ENCODE measurements around the gene ANO2. TPM values are rescaled to one million over a fixed set of nuclear protein-coding genes. Genes with fewer than 3 reads are reported as not detected.

Gene ANO2
- total and polyA plus RNA-seq, 2 experiments from 2014 or later = 2.3 to 4.6 TPM

DNA sequence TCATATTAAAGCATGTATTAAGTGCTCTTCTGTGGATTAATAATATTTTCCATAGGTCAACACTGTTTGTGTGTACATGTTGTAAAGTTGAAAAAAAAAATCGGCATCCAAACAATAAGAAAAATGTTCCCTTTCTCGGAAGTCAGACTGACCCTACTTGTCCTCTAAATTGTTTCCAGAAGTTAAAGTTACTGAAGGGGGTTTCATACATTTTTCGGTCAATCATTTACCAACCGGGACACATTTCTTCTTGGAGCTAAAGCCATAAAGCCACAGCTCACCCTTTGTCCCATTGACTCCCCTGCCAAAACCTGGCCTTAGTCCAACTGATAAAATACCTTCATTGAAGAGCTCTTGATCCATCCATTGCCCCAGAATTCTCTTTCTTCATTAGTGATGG, 230.0 kb downstream of the ANO2 start:
- Mint-ChIP-seq H3K27me3 (ENCODE audit: insufficient read depth, low read depth, poor library complexity) (no peaks in the 10 kb centered on the region), H3K4me1 (peaks cover 2% of the 10 kb centered on the region; the same call in 2 of the 3 replicates)

More for the DNA sequence above, 230.0 kb downstream of the ANO2 start:
- Histone ChIP-seq H3K4me1 (ENCODE audit: insufficient read depth) (no peaks in the 10 kb centered on the region), H3F3A (replicated peaks; ENCODE audit: low read depth) (no peaks in the 10 kb centered on the region), H3K4me3 (no peak overlapping the region), H2AFZ (no peak overlapping the region), H3K4me2 (no peak overlapping the region), H3K9me2 (ENCODE audit: insufficient read depth) (no peaks in the 10 kb centered on the region), H3K27ac (ENCODE audit: low read depth) (no peak overlapping the region), H4K20me1 (replicated peaks; ENCODE audit: insufficient read depth) (no peaks in the 10 kb centered on the region), H3K36me3 (ENCODE audit: insufficient read depth) (no peaks in the 10 kb centered on the region), H3K79me2 (replicated peaks; ENCODE audit: insufficient read depth) (no peaks in the 10 kb centered on the region), H3K27me3 (ENCODE audit: insufficient read depth) (no peaks in the 10 kb centered on the region)
- Mint-ChIP-seq H3K4me3 (no peak overlapping the region), H3K9me3 (no peaks in the 10 kb centered on the region; the same call in 2 of the 3 replicates), H3K27ac (no peak overlapping the region), H3K36me3 (ENCODE audit: low read depth) (no peaks in the 10 kb centered on the region)
- TF ChIP-seq, protein P1, sequence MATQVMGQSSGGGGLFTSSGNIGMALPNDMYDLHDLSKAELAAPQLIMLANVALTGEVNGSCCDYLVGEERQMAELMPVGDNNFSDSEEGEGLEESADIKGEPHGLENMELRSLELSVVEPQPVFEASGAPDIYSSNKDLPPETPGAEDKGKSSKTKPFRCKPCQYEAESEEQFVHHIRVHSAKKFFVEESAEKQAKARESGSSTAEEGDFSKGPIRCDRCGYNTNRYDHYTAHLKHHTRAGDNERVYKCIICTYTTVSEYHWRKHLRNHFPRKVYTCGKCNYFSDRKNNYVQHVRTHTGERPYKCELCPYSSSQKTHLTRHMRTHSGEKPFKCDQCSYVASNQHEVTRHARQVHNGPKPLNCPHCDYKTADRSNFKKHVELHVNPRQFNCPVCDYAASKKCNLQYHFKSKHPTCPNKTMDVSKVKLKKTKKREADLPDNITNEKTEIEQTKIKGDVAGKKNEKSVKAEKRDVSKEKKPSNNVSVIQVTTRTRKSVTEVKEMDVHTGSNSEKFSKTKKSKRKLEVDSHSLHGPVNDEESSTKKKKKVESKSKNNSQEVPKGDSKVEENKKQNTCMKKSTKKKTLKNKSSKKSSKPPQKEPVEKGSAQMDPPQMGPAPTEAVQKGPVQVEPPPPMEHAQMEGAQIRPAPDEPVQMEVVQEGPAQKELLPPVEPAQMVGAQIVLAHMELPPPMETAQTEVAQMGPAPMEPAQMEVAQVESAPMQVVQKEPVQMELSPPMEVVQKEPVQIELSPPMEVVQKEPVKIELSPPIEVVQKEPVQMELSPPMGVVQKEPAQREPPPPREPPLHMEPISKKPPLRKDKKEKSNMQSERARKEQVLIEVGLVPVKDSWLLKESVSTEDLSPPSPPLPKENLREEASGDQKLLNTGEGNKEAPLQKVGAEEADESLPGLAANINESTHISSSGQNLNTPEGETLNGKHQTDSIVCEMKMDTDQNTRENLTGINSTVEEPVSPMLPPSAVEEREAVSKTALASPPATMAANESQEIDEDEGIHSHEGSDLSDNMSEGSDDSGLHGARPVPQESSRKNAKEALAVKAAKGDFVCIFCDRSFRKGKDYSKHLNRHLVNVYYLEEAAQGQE (IDR thresholded peaks at IDR 0.05; ENCODE audit: unreplicated experiment) = no peak
- TF ChIP-seq NANOG (IDR thresholded peaks at IDR 0.05; ENCODE audit: borderline replicate concordance) (no peak), CREB1 (CRISPR knock-in tag; IDR thresholded peaks at IDR 0.05; ENCODE audit: low read depth) (no peak), STAT1 (IDR thresholded peaks at IDR 0.05; ENCODE audit: unreplicated experiment) (no peak), ZNF331 (CRISPR knock-in tag; IDR thresholded peaks at IDR 0.05; ENCODE audit: low read depth) (no peak), POLR2AphosphoS5 (IDR thresholded peaks at IDR 0.05; ENCODE audit: low read depth) (no peak), JUNB (IDR thresholded peaks at IDR 0.05; ENCODE audit: unreplicated experiment) (no peak), EZH2phosphoT487 (IDR thresholded peaks at IDR 0.05; ENCODE audit: unreplicated experiment) (no peak), ZNF114 (CRISPR knock-in tag; IDR thresholded peaks at IDR 0.05) (no peak)
- TF ChIP-seq, protein P2, sequence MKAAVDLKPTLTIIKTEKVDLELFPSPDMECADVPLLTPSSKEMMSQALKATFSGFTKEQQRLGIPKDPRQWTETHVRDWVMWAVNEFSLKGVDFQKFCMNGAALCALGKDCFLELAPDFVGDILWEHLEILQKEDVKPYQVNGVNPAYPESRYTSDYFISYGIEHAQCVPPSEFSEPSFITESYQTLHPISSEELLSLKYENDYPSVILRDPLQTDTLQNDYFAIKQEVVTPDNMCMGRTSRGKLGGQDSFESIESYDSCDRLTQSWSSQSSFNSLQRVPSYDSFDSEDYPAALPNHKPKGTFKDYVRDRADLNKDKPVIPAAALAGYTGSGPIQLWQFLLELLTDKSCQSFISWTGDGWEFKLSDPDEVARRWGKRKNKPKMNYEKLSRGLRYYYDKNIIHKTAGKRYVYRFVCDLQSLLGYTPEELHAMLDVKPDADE (IDR thresholded peaks at IDR 0.05) = no peak
- TF ChIP-seq, protein P3, sequence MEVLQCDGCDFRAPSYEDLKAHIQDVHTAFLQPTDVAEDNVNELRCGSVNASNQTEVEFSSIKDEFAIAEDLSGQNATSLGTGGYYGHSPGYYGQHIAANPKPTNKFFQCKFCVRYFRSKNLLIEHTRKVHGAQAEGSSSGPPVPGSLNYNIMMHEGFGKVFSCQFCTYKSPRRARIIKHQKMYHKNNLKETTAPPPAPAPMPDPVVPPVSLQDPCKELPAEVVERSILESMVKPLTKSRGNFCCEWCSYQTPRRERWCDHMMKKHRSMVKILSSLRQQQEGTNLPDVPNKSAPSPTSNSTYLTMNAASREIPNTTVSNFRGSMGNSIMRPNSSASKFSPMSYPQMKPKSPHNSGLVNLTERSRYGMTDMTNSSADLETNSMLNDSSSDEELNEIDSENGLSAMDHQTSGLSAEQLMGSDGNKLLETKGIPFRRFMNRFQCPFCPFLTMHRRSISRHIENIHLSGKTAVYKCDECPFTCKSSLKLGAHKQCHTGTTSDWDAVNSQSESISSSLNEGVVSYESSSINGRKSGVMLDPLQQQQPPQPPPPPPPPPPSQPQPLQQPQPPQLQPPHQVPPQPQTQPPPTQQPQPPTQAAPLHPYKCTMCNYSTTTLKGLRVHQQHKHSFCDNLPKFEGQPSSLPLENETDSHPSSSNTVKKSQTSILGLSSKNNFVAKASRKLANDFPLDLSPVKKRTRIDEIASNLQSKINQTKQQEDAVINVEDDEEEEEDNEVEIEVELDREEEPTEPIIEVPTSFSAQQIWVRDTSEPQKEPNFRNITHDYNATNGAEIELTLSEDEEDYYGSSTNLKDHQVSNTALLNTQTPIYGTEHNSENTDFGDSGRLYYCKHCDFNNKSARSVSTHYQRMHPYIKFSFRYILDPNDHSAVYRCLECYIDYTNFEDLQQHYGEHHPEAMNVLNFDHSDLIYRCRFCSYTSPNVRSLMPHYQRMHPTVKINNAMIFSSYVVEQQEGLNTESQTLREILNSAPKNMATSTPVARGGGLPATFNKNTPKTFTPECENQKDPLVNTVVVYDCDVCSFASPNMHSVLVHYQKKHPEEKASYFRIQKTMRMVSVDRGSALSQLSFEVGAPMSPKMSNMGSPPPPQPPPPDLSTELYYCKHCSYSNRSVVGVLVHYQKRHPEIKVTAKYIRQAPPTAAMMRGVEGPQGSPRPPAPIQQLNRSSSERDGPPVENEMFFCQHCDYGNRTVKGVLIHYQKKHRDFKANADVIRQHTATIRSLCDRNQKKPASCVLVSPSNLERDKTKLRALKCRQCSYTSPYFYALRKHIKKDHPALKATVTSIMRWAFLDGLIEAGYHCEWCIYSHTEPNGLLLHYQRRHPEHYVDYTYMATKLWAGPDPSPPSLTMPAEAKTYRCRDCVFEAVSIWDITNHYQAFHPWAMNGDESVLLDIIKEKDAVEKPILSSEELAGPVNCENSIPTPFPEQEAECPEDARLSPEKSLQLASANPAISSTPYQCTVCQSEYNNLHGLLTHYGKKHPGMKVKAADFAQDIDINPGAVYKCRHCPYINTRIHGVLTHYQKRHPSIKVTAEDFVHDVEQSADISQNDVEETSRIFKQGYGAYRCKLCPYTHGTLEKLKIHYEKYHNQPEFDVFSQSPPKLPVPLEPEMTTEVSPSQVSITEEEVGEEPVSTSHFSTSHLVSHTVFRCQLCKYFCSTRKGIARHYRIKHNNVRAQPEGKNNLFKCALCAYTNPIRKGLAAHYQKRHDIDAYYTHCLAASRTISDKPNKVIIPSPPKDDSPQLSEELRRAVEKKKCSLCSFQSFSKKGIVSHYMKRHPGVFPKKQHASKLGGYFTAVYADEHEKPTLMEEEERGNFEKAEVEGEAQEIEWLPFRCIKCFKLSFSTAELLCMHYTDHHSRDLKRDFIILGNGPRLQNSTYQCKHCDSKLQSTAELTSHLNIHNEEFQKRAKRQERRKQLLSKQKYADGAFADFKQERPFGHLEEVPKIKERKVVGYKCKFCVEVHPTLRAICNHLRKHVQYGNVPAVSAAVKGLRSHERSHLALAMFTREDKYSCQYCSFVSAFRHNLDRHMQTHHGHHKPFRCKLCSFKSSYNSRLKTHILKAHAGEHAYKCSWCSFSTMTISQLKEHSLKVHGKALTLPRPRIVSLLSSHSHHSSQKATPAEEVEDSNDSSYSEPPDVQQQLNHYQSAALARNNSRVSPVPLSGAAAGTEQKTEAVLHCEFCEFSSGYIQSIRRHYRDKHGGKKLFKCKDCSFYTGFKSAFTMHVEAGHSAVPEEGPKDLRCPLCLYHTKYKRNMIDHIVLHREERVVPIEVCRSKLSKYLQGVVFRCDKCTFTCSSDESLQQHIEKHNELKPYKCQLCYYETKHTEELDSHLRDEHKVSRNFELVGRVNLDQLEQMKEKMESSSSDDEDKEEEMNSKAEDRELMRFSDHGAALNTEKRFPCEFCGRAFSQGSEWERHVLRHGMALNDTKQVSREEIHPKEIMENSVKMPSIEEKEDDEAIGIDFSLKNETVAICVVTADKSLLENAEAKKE (CRISPR knock-in tag; IDR thresholded peaks at IDR 0.05) = no peak
- ATAC-seq = no peak
- no peak for DNase-seq (ENCODE audit: low spot score)

Measured in GM23338 (cell line).